NCI-H2171 (cell line): ENCODE measurements around the gene LCLAT1.
"Not testable (repeated sequence)": the region's sequence is repeated elsewhere in the genome, so short reads cannot be mapped to it uniquely, and the experiment has no call there.

ENCODE experiments used
- DNase-seq: peaks from one replicate; lab custom pipeline; 2025; lab: John Stamatoyannopoulos, UW

Gene LCLAT1

DNA sequence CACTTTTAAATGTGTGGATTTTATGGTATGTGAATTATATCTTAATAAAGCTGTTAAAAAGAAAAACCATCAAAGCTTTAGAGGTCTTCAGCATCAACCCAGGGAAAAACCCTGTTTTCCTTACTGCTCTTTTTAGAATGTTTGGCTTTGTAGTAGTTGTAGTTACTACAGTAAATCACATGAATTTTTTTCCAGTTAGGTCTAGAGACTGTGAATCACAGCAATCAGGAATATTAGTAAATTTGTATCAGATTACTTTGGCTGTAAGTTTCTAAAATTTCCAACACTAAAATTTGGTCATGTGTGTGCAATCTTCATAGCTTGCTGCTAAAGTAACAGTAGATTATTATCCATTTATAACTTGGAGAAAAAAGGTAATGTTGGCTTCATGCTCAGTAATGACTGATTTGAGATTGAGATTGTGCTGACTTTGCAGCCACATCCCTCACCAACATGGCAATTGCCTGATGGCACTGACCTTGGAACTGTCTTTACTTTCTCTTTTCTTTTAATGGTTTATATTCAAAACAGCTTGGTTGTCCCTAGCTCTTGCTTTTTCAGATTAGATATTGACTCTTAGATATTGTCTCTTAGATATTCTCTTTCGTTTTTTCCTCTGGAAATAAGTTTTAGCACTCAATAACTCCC, 41.1 kb downstream of the LCLAT1 start:
- no peak for DNase-seq

DNA sequence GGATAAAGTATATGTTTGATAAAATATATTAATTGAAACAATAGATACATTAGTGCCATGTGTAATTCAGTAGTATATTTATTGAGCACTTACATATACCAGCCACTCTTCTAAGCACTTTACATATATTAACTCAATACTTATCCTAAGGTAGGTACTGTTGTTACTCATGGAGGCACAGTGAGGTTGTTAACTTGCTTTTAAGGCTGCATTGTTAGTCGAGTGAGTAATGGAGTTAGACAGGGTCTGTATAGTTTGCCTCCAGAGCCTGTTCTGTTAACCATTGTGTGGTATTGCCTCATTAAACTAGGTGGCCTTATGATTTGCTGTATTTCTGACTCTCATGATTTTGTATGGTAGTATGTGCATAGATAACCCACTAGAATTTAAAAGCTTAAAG, 44.2 kb downstream of the LCLAT1 start:
- no peak for DNase-seq

DNA sequence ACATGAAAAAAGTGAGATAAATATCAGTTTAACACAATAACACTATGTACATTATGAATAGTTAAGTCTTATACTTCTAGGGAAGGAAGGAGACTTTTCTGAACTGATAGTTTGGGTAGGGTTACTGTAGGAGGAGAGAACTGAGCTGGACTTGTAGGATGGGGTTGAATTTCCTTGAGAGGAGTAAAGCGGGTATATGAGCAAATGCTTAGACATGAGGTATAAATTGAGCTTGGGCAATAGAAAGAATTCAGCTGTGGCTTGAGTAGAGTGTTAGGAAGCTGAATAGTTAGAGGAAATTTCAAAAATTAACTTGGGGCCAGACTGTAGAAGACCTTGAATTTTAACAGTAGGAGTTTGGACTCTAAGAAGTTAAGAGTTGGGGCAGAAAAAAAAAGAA, 45.1 kb downstream of the LCLAT1 start:
- no peak for DNase-seq

DNA sequence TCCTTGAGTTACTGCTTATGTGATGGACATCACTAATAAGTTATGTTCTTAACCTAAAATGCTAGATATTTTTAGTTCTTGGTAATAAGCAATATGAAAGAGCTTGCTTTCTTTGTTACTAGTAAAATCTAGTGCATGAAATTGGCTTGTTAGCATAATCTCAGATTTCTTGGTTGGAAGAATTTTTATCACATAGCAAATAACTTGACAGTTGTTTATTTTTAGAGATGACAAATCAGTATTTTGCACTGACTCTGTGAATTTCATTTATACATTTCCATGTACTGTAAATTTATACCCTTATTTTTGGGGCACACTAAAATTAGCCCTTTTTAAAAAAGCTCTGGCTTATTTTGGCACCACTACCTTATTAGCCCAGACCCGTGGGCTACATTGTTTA, 45.6 kb downstream of the LCLAT1 start:
- DNase-seq = no peak

- DNase-seq = no peak
Observed at GRCh38 chr2:30493440-30493839, 46.4 kb downstream of the LCLAT1 start.

GRCh38 chr2:30495896-30496295, 48.9 kb downstream of the LCLAT1 start:
- DNase-seq = not testable (repeated sequence)

- DNase-seq = no peak
Observed at GRCh38 chr2:30499681-30500080, 52.6 kb downstream of the LCLAT1 start.

GRCh38 chr2:30500699-30501098, 53.7 kb downstream of the LCLAT1 start:
- no peak for DNase-seq

DNA sequence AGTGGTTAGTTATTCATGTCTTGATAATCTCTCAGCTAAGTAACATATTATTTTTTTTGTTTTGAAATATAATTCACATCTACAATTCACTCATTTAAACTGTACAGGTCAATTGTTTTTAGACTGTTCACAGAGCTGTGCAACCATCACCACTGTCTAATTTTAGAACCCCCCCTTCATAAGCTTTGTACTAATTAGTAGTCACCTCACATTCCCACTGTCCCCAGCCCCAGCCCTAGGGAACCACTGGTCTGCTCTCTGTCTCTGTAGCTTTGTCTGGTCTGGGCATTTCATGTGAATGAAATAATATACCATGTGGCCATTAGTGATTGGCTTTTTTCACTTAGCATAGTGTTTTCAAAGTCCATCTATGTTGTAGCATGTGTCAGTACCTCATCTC, 55.3 kb downstream of the LCLAT1 start:
- DNase-seq = no peak

- DNase-seq = no peak
Observed at GRCh38 chr2:30503007-30503694, 56.1 kb downstream of the LCLAT1 start.

GRCh38 chr2:30503695-30504052, 56.6 kb downstream of the LCLAT1 start:
- no peak for DNase-seq

GRCh38 chr2:30504731-30505130, 57.7 kb downstream of the LCLAT1 start:
- peak; percentile 20 for DNase-seq

GRCh38 chr2:30505500-30506180, 58.6 kb downstream of the LCLAT1 start:
- peak; percentile 35 for DNase-seq

DNA sequence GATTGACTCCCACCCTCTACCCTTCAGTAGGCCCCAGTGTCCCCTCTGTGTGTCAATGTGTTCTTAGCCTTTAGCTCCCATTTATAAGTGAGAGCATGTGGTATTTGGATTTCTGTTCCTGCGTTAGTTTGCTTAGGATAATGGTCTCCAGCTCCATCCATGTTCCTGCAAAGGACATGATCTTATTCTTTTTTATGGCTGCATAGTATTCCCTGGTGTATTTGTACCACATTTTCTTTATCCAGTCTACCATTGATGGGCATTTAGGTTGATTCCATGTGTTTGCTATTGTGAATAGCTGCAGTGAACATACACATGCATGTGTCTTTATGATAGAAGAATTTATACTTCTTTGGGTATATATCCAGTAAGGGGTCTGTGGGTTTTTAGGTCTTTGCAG, 60.4 kb downstream of the LCLAT1 start:
- not testable (repeated sequence) for DNase-seq

DNA sequence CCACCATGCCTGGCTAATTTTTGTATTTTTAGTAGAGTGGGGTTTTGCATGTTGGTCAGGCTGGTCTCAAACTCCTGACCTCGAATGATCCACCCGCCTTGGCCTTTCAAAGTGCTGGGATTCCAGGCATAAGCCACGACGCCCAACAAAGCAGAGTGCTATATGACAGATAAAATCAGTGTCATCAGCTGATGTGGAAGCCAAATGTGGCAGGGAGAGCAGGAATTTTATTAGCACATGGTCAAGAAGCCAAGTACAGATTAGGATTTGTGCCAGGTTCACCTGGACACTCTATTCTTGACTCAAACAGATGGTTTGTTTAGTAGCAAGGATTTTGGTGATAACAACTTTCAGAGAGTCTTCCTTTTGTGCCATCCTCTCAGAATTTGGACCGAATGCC, 62.7 kb downstream of the LCLAT1 start:
- no peak for DNase-seq

- no peak for DNase-seq
Observed at GRCh38 chr2:30510409-30510808, 63.4 kb downstream of the LCLAT1 start.

DNA sequence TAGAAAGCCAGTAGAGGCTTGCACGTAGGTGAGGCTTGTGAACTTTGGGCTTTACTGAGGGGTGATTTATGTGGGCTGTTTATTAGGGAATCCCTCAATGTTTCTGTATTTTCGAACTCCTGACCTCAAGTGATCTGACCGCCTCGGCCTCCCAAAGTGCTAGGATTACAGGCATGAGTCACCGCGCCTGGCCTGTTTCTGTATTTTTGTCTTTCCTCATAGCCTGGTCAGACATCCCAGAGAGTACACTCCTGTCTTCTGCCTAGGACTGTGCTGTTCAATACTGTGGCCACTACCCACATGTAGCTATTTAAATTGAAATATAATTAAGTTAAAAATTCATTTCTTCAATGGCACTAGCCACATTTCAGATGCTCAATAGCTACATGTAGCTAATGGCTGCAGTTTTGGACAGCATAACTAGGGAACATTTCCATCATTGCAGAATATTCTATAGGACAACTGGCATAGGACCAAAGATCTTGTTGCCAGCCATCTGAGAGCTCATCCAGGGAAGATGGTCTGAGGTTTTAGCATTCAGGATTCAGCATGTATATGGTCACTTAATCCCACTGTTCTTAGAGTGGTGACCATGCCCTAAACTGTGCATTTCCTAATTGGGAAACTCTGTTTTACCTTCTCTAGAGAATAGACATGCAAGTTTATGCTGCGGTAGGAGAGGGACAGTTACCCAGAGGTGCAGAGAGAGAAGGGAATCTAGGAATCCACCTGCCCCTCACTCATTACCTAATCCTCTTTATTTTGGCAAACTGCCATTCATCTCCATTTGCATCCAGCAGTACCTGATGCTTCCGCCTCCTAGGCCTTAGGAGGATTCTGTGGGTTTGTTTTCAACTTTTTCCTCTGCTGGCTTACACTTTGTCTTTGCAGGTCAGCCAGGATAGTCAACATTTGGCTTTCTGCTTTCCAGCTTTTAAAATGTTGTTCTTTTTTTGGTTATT, 64.4 kb downstream of the LCLAT1 start:
- peak; percentile 46 for DNase-seq

DNA sequence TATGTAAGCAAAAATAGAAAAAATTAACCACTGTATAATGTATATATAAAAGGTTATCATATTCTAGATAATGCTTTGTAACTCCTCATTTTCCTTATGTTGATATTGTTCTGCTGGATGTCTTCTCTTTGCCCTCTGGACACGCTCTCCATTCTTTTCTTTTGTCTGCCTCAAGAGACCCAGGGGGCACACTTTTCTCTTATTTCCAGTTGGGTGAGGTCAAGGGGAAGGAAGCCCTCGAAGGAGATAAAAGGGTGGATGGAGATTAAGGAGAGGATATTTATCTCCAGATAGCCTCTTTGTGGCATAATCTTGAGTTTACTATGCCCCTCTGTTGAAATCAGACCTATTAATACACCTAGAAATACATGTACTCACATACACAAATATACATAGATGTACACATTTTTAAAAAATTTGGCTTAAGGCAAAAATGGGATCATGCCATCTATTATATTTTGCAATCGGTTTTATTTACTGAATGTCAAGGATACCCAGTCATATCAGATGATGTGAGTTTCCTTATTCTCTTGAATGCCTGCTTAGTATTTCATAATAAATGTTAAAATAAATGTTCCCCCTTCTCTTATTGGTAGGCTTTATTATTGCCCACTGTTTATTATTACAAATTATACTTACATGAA, 65.3 kb downstream of the LCLAT1 start:
- DNase-seq = no peak

DNA sequence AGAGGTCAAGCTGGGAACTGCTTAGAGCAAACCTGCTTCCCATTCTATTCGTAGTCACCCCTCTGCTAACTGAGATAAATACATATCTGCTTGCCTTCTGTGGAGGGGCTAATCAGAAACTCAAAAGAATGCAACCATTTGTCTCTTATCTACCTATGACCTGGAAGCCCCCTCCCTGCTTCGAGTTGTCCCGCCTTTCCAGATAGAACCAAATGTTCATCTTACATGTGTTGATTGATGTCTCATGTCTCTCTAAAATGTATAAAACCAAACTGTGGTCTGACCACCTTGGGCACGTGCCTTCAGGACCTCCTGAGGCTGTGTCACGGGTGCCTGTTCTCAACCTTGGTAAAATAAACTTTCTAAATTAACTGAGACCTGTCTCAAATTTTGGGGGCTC, 66.6 kb downstream of the LCLAT1 start:
- not testable (repeated sequence) for DNase-seq

- DNase-seq = peak; percentile 19
Observed at GRCh38 chr2:30514134-30514847, 67.2 kb downstream of the LCLAT1 start.

DNA sequence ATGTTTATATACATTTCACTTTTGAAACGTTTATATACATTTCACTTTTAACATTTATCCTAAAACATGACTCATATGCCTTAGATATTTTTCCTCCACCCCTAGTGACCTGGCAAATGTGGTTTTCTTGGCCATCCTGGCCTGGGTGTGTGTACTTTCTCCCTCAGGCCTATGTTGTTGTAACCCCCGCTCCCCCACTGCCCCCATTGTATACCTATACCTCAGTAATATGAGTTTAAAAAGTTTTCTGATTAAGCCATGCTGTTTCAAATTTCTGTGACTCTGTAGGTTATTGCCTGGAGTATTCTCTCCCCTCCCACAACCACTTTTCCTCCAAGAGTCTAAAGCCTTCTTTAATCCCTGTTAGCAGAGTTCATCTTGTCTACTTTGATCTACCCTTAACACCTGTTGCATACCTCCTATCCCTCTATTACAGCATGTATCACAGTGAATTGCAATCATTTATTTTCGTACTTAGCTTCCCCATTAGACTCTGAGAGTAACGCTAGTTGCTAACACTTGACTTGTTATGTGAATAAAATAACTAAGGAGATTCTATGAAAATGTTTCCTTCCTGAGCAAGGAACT, 67.9 kb downstream of the LCLAT1 start:
- DNase-seq = no peak
